ENCODE results near the gene CSF2.
"Not testable (repeated sequence)": the region's sequence is repeated elsewhere in the genome, so short reads cannot be mapped to it uniquely, and the experiment has no call there.

Gene CSF2

GRCh38 chr5:132087176-132087575 is 13.6 kb downstream of the CSF2 start:
- DNase-seq (ENCODE audit: low spot score), result no peak

GRCh38 chr5:132087661-132088060 is 14.1 kb downstream of the CSF2 start:
- DNase-seq (ENCODE audit: low spot score), result no peak

GRCh38 chr5:132089363-132089762 is 15.8 kb downstream of the CSF2 start:
- DNase-seq (ENCODE audit: low spot score), result no peak

- no peak for DNase-seq (ENCODE audit: low spot score)
Measured at GRCh38 chr5:132090107-132090506, 16.5 kb downstream of the CSF2 start.

GRCh38 chr5:132093271-132093670 is 19.7 kb downstream of the CSF2 start:
- no peak for DNase-seq (ENCODE audit: low spot score)

- no peak for DNase-seq (ENCODE audit: low spot score)
Measured at GRCh38 chr5:132094393-132095076, 20.9 kb downstream of the CSF2 start.

- DNase-seq (ENCODE audit: low spot score), result no peak
Measured at GRCh38 chr5:132095077-132095410, 21.5 kb downstream of the CSF2 start.

- DNase-seq (ENCODE audit: low spot score), result no peak
Measured at GRCh38 chr5:132095424-132095972, 21.9 kb downstream of the CSF2 start.

- DNase-seq (ENCODE audit: low spot score), result no peak
Measured at GRCh38 chr5:132096904-132097303, 23.3 kb downstream of the CSF2 start.

GRCh38 chr5:132098151-132098594 is 24.6 kb downstream of the CSF2 start:
- no peak for DNase-seq (ENCODE audit: low spot score)

GRCh38 chr5:132098621-132099020 is 25.0 kb downstream of the CSF2 start:
- no peak for DNase-seq (ENCODE audit: low spot score)

GRCh38 chr5:132099076-132099748 is 25.6 kb downstream of the CSF2 start:
- DNase-seq (ENCODE audit: low spot score), result no peak

- DNase-seq (ENCODE audit: low spot score), result no peak
Measured at GRCh38 chr5:132099905-132100304, 26.3 kb downstream of the CSF2 start.

- DNase-seq (ENCODE audit: low spot score), result no peak
Measured at GRCh38 chr5:132100672-132101261, 27.2 kb downstream of the CSF2 start.

GRCh38 chr5:132101385-132101880 is 27.8 kb downstream of the CSF2 start:
- DNase-seq (ENCODE audit: low spot score), result no peak

GRCh38 chr5:132102101-132102701 is 28.6 kb downstream of the CSF2 start:
- no peak for DNase-seq (ENCODE audit: low spot score)

GRCh38 chr5:132102944-132103331 is 29.3 kb downstream of the CSF2 start:
- no peak for DNase-seq (ENCODE audit: low spot score)

- no peak for DNase-seq (ENCODE audit: low spot score)
Measured at GRCh38 chr5:132103332-132103951, 29.9 kb downstream of the CSF2 start.

- DNase-seq (ENCODE audit: low spot score), result no peak
Measured at GRCh38 chr5:132103969-132104391, 30.4 kb downstream of the CSF2 start.

GRCh38 chr5:132104556-132104955 is 31.0 kb downstream of the CSF2 start:
- DNase-seq (ENCODE audit: low spot score), result no peak

- DNase-seq (ENCODE audit: low spot score), result no peak
Measured at GRCh38 chr5:132105688-132106087, 32.1 kb downstream of the CSF2 start.

GRCh38 chr5:132108495-132108894 is 34.9 kb downstream of the CSF2 start:
- not testable (repeated sequence) for DNase-seq (ENCODE audit: low spot score)

Measured in globus pallidus (tissue), 1 donor.